Colonic mucosa (tissue), 4 donors: ENCODE measurements around the gene PARD3B. TPM values are rescaled to one million over a fixed set of nuclear protein-coding genes. Genes with fewer than 3 reads are reported as not detected.

Source experiments
- DNase-seq: peaks from one replicate; pipeline ENCODE4 v3.0.0-alpha.2; 2020
- H3K27ac ChIP-seq: fragments of 200-600 bp; one replicate; pipeline ENCODE4 v1.8.0; 2021
- H3K27me3 ChIP-seq: fragments of 200-600 bp; one replicate; pipeline ENCODE4 v1.8.0; 2021
- H3K36me3 ChIP-seq: fragments of 200-600 bp; one replicate; pipeline ENCODE4 v1.8.0; 2021
- H3K4me1 ChIP-seq: fragments of 200-600 bp; one replicate; pipeline ENCODE4 v1.8.0; 2021; ENCODE audit warnings: mild to moderate bottlenecking
- H3K4me3 ChIP-seq: fragments of 200-600 bp; one replicate; pipeline ENCODE4 v1.8.0; 2021
- H3K9ac ChIP-seq, 2 donors: one replicate each; pipeline ENCODE4 v1.7.0; 2013; ENCODE audit warnings: control low read depth in 2 of 2, low read depth in 2 of 2, low read length in 2 of 2
- H3K9me3 ChIP-seq: fragments of 200-600 bp; one replicate; pipeline ENCODE4 v1.8.0; 2021
- CTCF ChIP-seq: fragments of 200-600 bp; IDR thresholded peaks from one replicate; pipeline ENCODE4 v1.8.0; 2022; ENCODE audit warnings: antibody characterized with exemption, mild to moderate bottlenecking
- intact Hi-C: fragments of 100-400 bp; cut with DNase I; formaldehyde crosslinking; loops from one replicate; pipeline ENCODE4 v1.14.1; 2022
- total RNA-seq, 2 donors: library from RNA; stranded (reverse); fragmentation: NEBNext Ultra II Directional in 1 of 2; extraction: Animal tissue kit (Norgen Biotek cat#: 25700) in 1 of 2; gene quantifications; one replicate each; pipeline ENCODE4 v1.2.1, GENCODE V29; 2021
- donor health status: healthy.
- donor health status: DM: no; HTN: no; CAD: no.
- donor health status: DM: no; HTN: no; CAD: no.

PARD3B gene
- total RNA-seq, 2 donors from 2014 or later: 20.0 to 24.2 TPM

- no peaks in the 10 kb centered on the region for H3K9me3 ChIP-seq
- intact Hi-C loops: no loop called here
- H3K27ac ChIP-seq: no peak overlapping the region
- no peak for DNase-seq
- H3K27me3 ChIP-seq: no peaks in the 10 kb centered on the region
- no peak for TF ChIP-seq CTCF
- no peaks in the 10 kb centered on the region for H3K4me1 ChIP-seq
- no peak overlapping the region for H3K4me3 ChIP-seq
- H3K36me3 ChIP-seq: no peaks in the 10 kb centered on the region
- no peak overlapping the region for H3K9ac ChIP-seq
Measured at GRCh38 chr2:205119136-205119535, 573.9 kb downstream of the PARD3B start.

- no peak for TF ChIP-seq CTCF
- intact Hi-C loops: no loop called here
Measured at GRCh38 chr2:205128726-205129125, 583.5 kb downstream of the PARD3B start.

GRCh38 chr2:205129531-205129930 is 584.3 kb downstream of the PARD3B start:
- intact Hi-C loops: no loop called here
- no peak for DNase-seq
- no peaks in the 10 kb centered on the region for H3K4me1 ChIP-seq
- H3K27ac ChIP-seq: no peak overlapping the region
- no peaks in the 10 kb centered on the region for H3K36me3 ChIP-seq
- H3K27me3 ChIP-seq: no peaks in the 10 kb centered on the region
- no peaks in the 10 kb centered on the region for H3K9me3 ChIP-seq
- H3K9ac ChIP-seq: no peak overlapping the region
- no peak for TF ChIP-seq CTCF
- no peak overlapping the region for H3K4me3 ChIP-seq

More at GRCh38 chr2:205128726-205129125, 583.5 kb downstream of the PARD3B start:
- Histone ChIP-seq H3K36me3 (no peaks in the 10 kb centered on the region), H3K9ac (no peak overlapping the region), H3K9me3 (no peaks in the 10 kb centered on the region), H3K4me1 (no peaks in the 10 kb centered on the region), H3K27me3 (no peaks in the 10 kb centered on the region), H3K4me3 (no peak overlapping the region), H3K27ac (no peak overlapping the region)
- no peak for DNase-seq

- no peak overlapping the region for H3K27ac ChIP-seq
- H3K36me3 ChIP-seq: no peaks in the 10 kb centered on the region
- TF ChIP-seq CTCF: no peak
- DNase-seq: no peak
- no peaks in the 10 kb centered on the region for H3K4me1 ChIP-seq
- no peaks in the 10 kb centered on the region for H3K9me3 ChIP-seq
- intact Hi-C loops: no loop called here
- no peak overlapping the region for H3K9ac ChIP-seq
- no peak overlapping the region for H3K4me3 ChIP-seq
- no peaks in the 10 kb centered on the region for H3K27me3 ChIP-seq
Measured at GRCh38 chr2:205130111-205130829, 585.0 kb downstream of the PARD3B start.

- DNase-seq: no peak
- intact Hi-C loops: no loop called here
- no peak for TF ChIP-seq CTCF
- no peak overlapping the region for H3K4me3 ChIP-seq
- H3K9ac ChIP-seq: no peak overlapping the region
- H3K9me3 ChIP-seq: no peaks in the 10 kb centered on the region
- no peak overlapping the region for H3K27ac ChIP-seq
- no peaks in the 10 kb centered on the region for H3K27me3 ChIP-seq
- H3K4me1 ChIP-seq: no peaks in the 10 kb centered on the region
- no peaks in the 10 kb centered on the region for H3K36me3 ChIP-seq
Measured at GRCh38 chr2:205133544-205133943, 588.3 kb downstream of the PARD3B start.
